NCI-H1105 (cell line): ENCODE results near the gene MDM4.
A peak's percentile ranks its signal among the peaks of the same experiment; 100 is the strongest.

Experiments used
- DNase-seq: peaks from one replicate; lab custom pipeline; 2025; lab: John Stamatoyannopoulos, UW

The MDM4 gene

GRCh38 chr1:204578867-204579664 lies 62.9 kb downstream of the MDM4 start:
- DNase-seq, result no peak

- DNase-seq, result no peak
These were observed 63.5 kb downstream of the MDM4 start for GRCh38 chr1:204579681-204580080.

- DNase-seq, result no peak
These were observed 64.7 kb downstream of the MDM4 start for GRCh38 chr1:204580862-204581261.

GRCh38 chr1:204581759-204582158 lies 65.6 kb downstream of the MDM4 start:
- no peak for DNase-seq

- DNase-seq, result peak; percentile 57
These were observed 67.9 kb downstream of the MDM4 start for GRCh38 chr1:204583909-204584632.

GRCh38 chr1:204584699-204585372 lies 68.6 kb downstream of the MDM4 start:
- DNase-seq, result no peak

- DNase-seq, result no peak
These were observed 71.4 kb downstream of the MDM4 start for GRCh38 chr1:204587621-204588020.

- DNase-seq, result no peak
These were observed 72.6 kb downstream of the MDM4 start for GRCh38 chr1:204588826-204589225.

GRCh38 chr1:204589409-204590038 lies 73.3 kb downstream of the MDM4 start:
- DNase-seq, result no peak

GRCh38 chr1:204591473-204592090 lies 75.4 kb downstream of the MDM4 start:
- no peak for DNase-seq

- DNase-seq, result no peak
These were observed 76.2 kb downstream of the MDM4 start for GRCh38 chr1:204592246-204592948.

- no peak for DNase-seq
These were observed 82.2 kb downstream of the MDM4 start for GRCh38 chr1:204598319-204598969.

GRCh38 chr1:204599098-204599497 lies 82.9 kb downstream of the MDM4 start:
- no peak for DNase-seq

- no peak for DNase-seq
These were observed 83.4 kb downstream of the MDM4 start for GRCh38 chr1:204599596-204599995.

- DNase-seq, result no peak
These were observed 84.0 kb downstream of the MDM4 start for GRCh38 chr1:204600203-204600602.

GRCh38 chr1:204600968-204601367 lies 84.8 kb downstream of the MDM4 start:
- no peak for DNase-seq

- DNase-seq, result no peak
These were observed 85.9 kb downstream of the MDM4 start for GRCh38 chr1:204602111-204602579.

GRCh38 chr1:204602871-204603542 lies 86.8 kb downstream of the MDM4 start:
- DNase-seq, result no peak

GRCh38 chr1:204605791-204606190 lies 89.6 kb downstream of the MDM4 start:
- no peak for DNase-seq
